ENCODE results near the gene C1QTNF3. TPM values are rescaled to one million over a fixed set of nuclear protein-coding genes. Genes with fewer than 3 reads are reported as not detected.

The C1QTNF3 gene
- total RNA-seq, 4 donors from 2014 or later: 6.6 to 13.3 (median 7.6) TPM

GRCh38 chr5:34007621-34008600, 35.1 kb downstream of the C1QTNF3 start, which contains the start of gene AMACR:
AMACR (minus strand) TSS chr5:34008050; CDS start chr5:34008019, 31 bp downstream.
- Histone ChIP-seq H3K4me1 (peaks cover 0 to 59% (median 27%) of the 10 kb centered on the region in 4 donors), H3K27ac (peak within 1 kb of the TSS; percentile 89 to 98 (median 97)), H3K9me3 (no peaks in the 10 kb centered on the region), H3K36me3 (peaks cover 0 to 9% (median 5%) of the 10 kb centered on the region in 4 donors), H3K4me3 (peak within 1 kb of the TSS; percentile 56 to 70 (median 64)), H3K27me3 (no peaks in the 10 kb centered on the region)
- intact Hi-C loops (cut with DNase I; ENCODE audit: low total_unique reads): no loop called here
- 0 to 1% methylated on average over 19 to 60 of the region's 76 CpGs for WGBS, 2 donors (ENCODE audit: low coverage in 1 of 2)
- in situ Hi-C loops (cut with MboI; ENCODE audit: low pct_ligation_motif_present in 1 of 4, low pct_unique_long_range_greater_than_20kb in 1 of 4, low sequenced_read_pairs in 3 of 4): loop anchor here in 3 of 4 donors (25.0 kb wide), 2 partner anchors 454 to 904 kb away; partner anchors contain the start of genes BRIX1 (in 2 of the 3) and RAD1 (in 2 of the 3)
- peak; percentile 97 for DNase-seq
- no peak for TF ChIP-seq CTCF (IDR thresholded peaks at IDR 0.05)
- TF ChIP-seq POLR2A (IDR thresholded peaks at IDR 0.05): peak; percentile 93
- peak in 2 of 3 donors; percentile 83 to 95 for TF ChIP-seq POLR2AphosphoS5 (IDR thresholded peaks at IDR 0.05)

GRCh38 chr5:34007201-34007620, 35.8 kb downstream of the C1QTNF3 start:
- Histone ChIP-seq H3K9me3 (no peaks in the 10 kb centered on the region), H3K36me3 (peaks cover 0 to 9% (median 5%) of the 10 kb centered on the region in 4 donors), H3K4me1 (peaks cover 0 to 52% (median 25%) of the 10 kb centered on the region in 4 donors), H3K27ac (peak overlapping the region; percentile 89 to 98 (median 97)), H3K4me3 (peak overlapping the region; percentile 56 to 70 (median 64)), H3K27me3 (no peaks in the 10 kb centered on the region)
- in situ Hi-C loops (cut with MboI; ENCODE audit: low pct_ligation_motif_present in 1 of 4, low pct_unique_long_range_greater_than_20kb in 1 of 4, low sequenced_read_pairs in 3 of 4) (loop anchor here in 3 of 4 donors (25.0 kb wide), 2 partner anchors 455 to 905 kb away; partner anchors contain the start of genes BRIX1 (in 2 of the 3) and RAD1 (in 2 of the 3)), intact Hi-C loops (cut with DNase I; ENCODE audit: low total_unique reads) (no loop called here)
- WGBS, 2 donors (ENCODE audit: low coverage in 1 of 2): 0 to 7% methylated on average over 1 to 11 of the region's 11 CpGs
- TF ChIP-seq POLR2A (IDR thresholded peaks at IDR 0.05): no peak
- no peak for TF ChIP-seq POLR2AphosphoS5 (IDR thresholded peaks at IDR 0.05)
- TF ChIP-seq CTCF (IDR thresholded peaks at IDR 0.05): no peak
- no peak for TF ChIP-seq EP300 (IDR thresholded peaks at IDR 0.05; ENCODE audit: low read depth)
- DNase-seq: peak; percentile 15

GRCh38 chr5:34005681-34006080, 37.3 kb downstream of the C1QTNF3 start:
- H3K4me3 ChIP-seq: no peak overlapping the region
- intact Hi-C loops (cut with DNase I; ENCODE audit: low total_unique reads): no loop called here

More at GRCh38 chr5:34005681-34006080, 37.3 kb downstream of the C1QTNF3 start:
- peaks cover 0 to 9% (median 5%) of the 10 kb centered on the region in 4 donors for H3K36me3 ChIP-seq
- in situ Hi-C loops (cut with MboI; ENCODE audit: low pct_ligation_motif_present in 1 of 4, low pct_unique_long_range_greater_than_20kb in 1 of 4, low sequenced_read_pairs in 3 of 4): loop anchor here in 3 of 4 donors (25.0 kb wide), 2 partner anchors 457 to 907 kb away; partner anchors contain the start of genes BRIX1 (in 2 of the 3) and RAD1 (in 2 of the 3)
- DNase-seq: no peak
- no peak overlapping the region for H3K27ac ChIP-seq
- H3K27me3 ChIP-seq: no peaks in the 10 kb centered on the region
- no peaks in the 10 kb centered on the region for H3K9me3 ChIP-seq
- 79 to 83% methylated on average over 4 of the region's 4 CpGs for WGBS, 2 donors (ENCODE audit: low coverage in 1 of 2)
- H3K4me1 ChIP-seq: peaks cover 0 to 47% (median 25%) of the 10 kb centered on the region in 4 donors
- TF ChIP-seq CTCF (IDR thresholded peaks at IDR 0.05) (no peak), POLR2AphosphoS5 (IDR thresholded peaks at IDR 0.05) (no peak), POLR2A (IDR thresholded peaks at IDR 0.05) (no peak), EP300 (IDR thresholded peaks at IDR 0.05; ENCODE audit: low read depth) (no peak)

Measured in transverse colon (tissue), 4 donors.